ENCODE data around the gene EHD1. TPM values are rescaled to one million over a fixed set of nuclear protein-coding genes. Genes with fewer than 3 reads are reported as not detected.

The EHD1 gene
- total RNA-seq, 2 experiments from 2014 or later: 101 to 153 TPM

DNA sequence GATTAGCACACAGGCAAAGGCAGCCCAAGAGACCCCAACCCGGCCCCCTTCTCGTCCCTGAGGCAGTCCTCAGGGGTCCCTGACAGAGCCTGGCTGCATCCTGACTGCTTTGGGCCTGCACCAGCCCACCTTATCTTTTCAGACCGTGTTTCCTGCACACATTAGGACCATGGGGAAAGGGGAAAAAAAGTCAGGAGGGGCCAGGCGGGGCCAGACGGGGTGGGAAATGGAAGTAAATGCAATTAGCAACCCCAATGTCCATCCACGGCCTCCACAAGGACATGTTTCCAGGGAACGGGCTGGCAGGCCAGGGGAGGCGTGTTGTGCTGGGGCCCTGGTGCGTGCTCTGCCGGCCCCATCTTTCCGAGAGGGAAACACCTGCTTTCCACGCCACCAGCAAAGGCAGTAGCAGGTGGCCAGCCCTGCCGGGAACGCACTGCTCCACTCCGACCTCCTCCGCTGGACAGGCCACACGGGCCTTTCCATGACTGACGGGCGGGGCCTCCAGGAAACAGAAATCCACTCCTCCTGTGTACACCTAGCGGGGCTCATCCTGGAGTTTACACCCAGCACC is 7.4 kb downstream of the EHD1 start:
- no peak for DNase-seq (ENCODE audit: low spot score)
- intact Hi-C loops (cut with micrococcal nuclease; ENCODE audit: unreplicated experiment): no loop called here
- Histone ChIP-seq H3K4me2 (ENCODE audit: low read length) (peak overlapping the region; percentile 96), H3K27ac (ENCODE audit: low read depth, low read length, poor library complexity, severe bottlenecking) (peak overlapping the region; percentile 97), H3K79me2 (ENCODE audit: insufficient read depth, low read depth, low read length) (peaks cover 94% of the 10 kb centered on the region), H3K36me3 (ENCODE audit: insufficient read depth, low read length) (peaks cover 83% of the 10 kb centered on the region), H3K4me1 (ENCODE audit: insufficient read depth, low read length, poor library complexity, severe bottlenecking) (peaks cover 100% of the 10 kb centered on the region), H3K9me2 (ENCODE audit: insufficient read depth, low read length) (no peaks in the 10 kb centered on the region), H3K9me3 (ENCODE audit: low read length) (no peaks in the 10 kb centered on the region), H4K20me1 (ENCODE audit: insufficient read depth, low read length) (0 out of 2 replicates have a peak, but pooled peaks cover 13% of the 10 kb centered on the region), H3K4me3 (ENCODE audit: low read depth, low read length, poor library complexity, severe bottlenecking) (peak overlapping the region; percentile 57), H2AFZ (ENCODE audit: low read length) (no peak overlapping the region)
- CTCF ChIA-PET (ENCODE audit: unreplicated experiment): interaction anchor here (2.9 kb wide), 1 partner anchor 23 kb away, joined by 16 read pairs; no protein-coding TSS in a partner anchor
- no peak for TF ChIP-seq EZH2phosphoT487 (IDR thresholded peaks at IDR 0.05; ENCODE audit: borderline replicate concordance, low read depth, low read length)
- TF ChIP-seq CTCF (conservative IDR thresholded peaks at IDR 0.05; ENCODE audit: low read length): no peak
- no TSS peak for BruUV-seq (replicated peaks)
- POLR2A ChIA-PET: interaction anchor here (0.9 to 13.0 kb wide), 3 partner anchors 11 to 92 kb away, joined by 3 to 178 read pairs (median 25); no protein-coding TSS in a partner anchor

DNA sequence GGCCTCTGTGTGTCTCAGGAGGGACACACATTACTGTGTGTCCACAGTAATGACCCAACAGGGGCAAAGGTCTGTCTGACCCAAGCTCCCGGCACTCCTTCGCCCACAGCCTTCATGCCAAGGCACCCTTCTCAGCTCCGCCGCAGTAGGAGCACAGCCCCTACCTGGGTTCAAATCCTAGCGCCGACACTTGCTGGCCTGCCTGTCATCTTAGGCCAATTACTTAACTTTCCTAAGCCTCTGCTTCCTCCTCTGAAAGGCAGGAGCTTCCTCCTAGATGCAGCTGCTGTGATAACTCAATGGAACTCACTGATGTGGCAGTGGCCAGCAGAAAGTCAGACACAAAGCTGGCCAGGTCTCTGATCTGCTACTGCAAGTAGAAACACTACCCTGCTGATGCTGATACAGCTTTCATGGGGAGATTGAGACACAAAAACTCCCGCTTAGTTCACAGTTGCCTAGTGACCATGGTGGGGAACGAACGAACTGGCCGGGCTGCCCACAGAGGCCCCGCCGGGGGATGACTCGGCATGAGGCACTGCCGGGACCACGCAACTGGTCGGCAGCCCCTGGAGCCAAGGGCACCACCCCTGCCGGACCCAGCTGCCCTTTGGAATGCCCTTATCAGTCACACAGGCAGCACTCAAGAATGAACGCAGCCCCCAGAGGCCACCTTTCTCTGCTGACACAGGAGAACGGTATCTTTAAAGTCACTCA is 8.1 kb downstream of the EHD1 start:
- H3K27ac ChIP-seq (ENCODE audit: low read depth, low read length, poor library complexity, severe bottlenecking): peak overlapping the region; percentile 97
- intact Hi-C loops (cut with micrococcal nuclease; ENCODE audit: unreplicated experiment): no loop called here
- BruUV-seq (replicated peaks): no TSS peak
- peaks cover 89% of the 10 kb centered on the region for H3K79me2 ChIP-seq (ENCODE audit: insufficient read depth, low read depth, low read length)
- DNase-seq (ENCODE audit: low spot score): no peak
- H2AFZ ChIP-seq (ENCODE audit: low read length): no peak overlapping the region
- peaks cover 76% of the 10 kb centered on the region for H3K36me3 ChIP-seq (ENCODE audit: insufficient read depth, low read length)
- no peak; the same call in 1 of the 2 replicates for TF ChIP-seq CTCF (conservative IDR thresholded peaks at IDR 0.05; ENCODE audit: low read length)
- no peak for TF ChIP-seq EZH2phosphoT487 (IDR thresholded peaks at IDR 0.05; ENCODE audit: borderline replicate concordance, low read depth, low read length)
- peak overlapping the region; percentile 57 for H3K4me3 ChIP-seq (ENCODE audit: low read depth, low read length, poor library complexity, severe bottlenecking)
- ChIA-PET CTCF (ENCODE audit: unreplicated experiment) (interaction anchor here (0.8 to 2.9 kb wide), 2 partner anchors 18 to 23 kb away, joined by 3 to 16 read pairs; no protein-coding TSS in a partner anchor), POLR2A (interaction anchor here (0.9 to 13.0 kb wide), 3 partner anchors 10 to 92 kb away, joined by 3 to 178 read pairs (median 25); no protein-coding TSS in a partner anchor)
- H3K9me3 ChIP-seq (ENCODE audit: low read length): no peaks in the 10 kb centered on the region
- no peaks in the 10 kb centered on the region for H3K9me2 ChIP-seq (ENCODE audit: insufficient read depth, low read length)
- H3K4me2 ChIP-seq (ENCODE audit: low read length): peak overlapping the region; percentile 96
- H3K4me1 ChIP-seq (ENCODE audit: insufficient read depth, low read length, poor library complexity, severe bottlenecking): peaks cover 100% of the 10 kb centered on the region
- 0 out of 2 replicates have a peak, but pooled peaks cover 8% of the 10 kb centered on the region for H4K20me1 ChIP-seq (ENCODE audit: insufficient read depth, low read length)

All from OCI-LY7 (cell line).